Neural cell (in vitro differentiated cells): ENCODE results near the gene NPAS2. TPM values are rescaled to one million over a fixed set of nuclear protein-coding genes. Genes with fewer than 3 reads are reported as not detected.

Experiments
- H2AFZ ChIP-seq: fragments of 200-600, 300-800 bp; sonication (generic), shearing (Covaris generic); 2 replicates; pipeline ENCODE4 v1.6.0; 2014; ENCODE audit warnings: low read depth, mild to moderate bottlenecking, antibody characterized with exemption, low read length, moderate library complexity
- H3F3A ChIP-seq: fragments of 200-600 bp; shearing (Covaris generic); 2 replicates; pipeline ENCODE4 v1.6.1; 2016; ENCODE audit warnings: mild to moderate bottlenecking, moderate library complexity, mixed read lengths, antibody characterized with exemption, low read length; ENCODE audit not compliant: insufficient read depth, poor library complexity, severe bottlenecking
- H3K27ac ChIP-seq: fragments of 200-600, 300-800 bp; sonication (generic), shearing (Covaris generic); 2 replicates; pipeline ENCODE4 v1.5.1; 2014; ENCODE audit warnings: mild to moderate bottlenecking, low read length, moderate library complexity
- H3K27me3 ChIP-seq: fragments of 300-800, 200-600 bp; sonication (generic), shearing (Covaris generic); 2 replicates; pipeline ENCODE4 v1.6.0; 2014; ENCODE audit warnings: mild to moderate bottlenecking, low read depth, low read length, moderate library complexity; ENCODE audit not compliant: insufficient read depth
- H3K36me3 ChIP-seq: fragments of 300-800, 200-600 bp; sonication (generic), shearing (Covaris generic); 2 replicates; pipeline ENCODE4 v1.5.1; 2014; ENCODE audit warnings: mild to moderate bottlenecking, antibody characterized with exemption, low read length, moderate library complexity; ENCODE audit not compliant: insufficient read depth
- H3K4me2 ChIP-seq: fragments of 300-800, 200-600 bp; sonication (generic), shearing (Covaris generic); 2 replicates; pipeline ENCODE4 v1.6.0; 2014; ENCODE audit warnings: mild to moderate bottlenecking, low read length
- H3K4me3 ChIP-seq: fragments of 300-800, 200-600 bp; sonication (generic), shearing (Covaris generic); 2 replicates; pipeline ENCODE4 v1.5.1; 2014; ENCODE audit warnings: mild to moderate bottlenecking, low read length, moderate library complexity
- H3K79me2 ChIP-seq: fragments of 200-600 bp; shearing (Covaris generic); replicated peaks from 2 replicates; pipeline ENCODE4 v1.6.0; 2014; ENCODE audit warnings: mild to moderate bottlenecking, low read length, moderate library complexity; ENCODE audit not compliant: insufficient read depth
- H3K9ac ChIP-seq: fragments of 300-800, 200-600 bp; sonication (generic), shearing (Covaris generic); 2 replicates; pipeline ENCODE4 v1.6.1; 2016; ENCODE audit warnings: mild to moderate bottlenecking, low read length, mixed read lengths
- H3K9me2 ChIP-seq: fragments of 200-600 bp; shearing (Covaris generic); 2 replicates; pipeline ENCODE4 v1.6.1; 2016; ENCODE audit warnings: mild to moderate bottlenecking, low read length, mixed read lengths; ENCODE audit not compliant: insufficient read depth
- H3K9me3 ChIP-seq: fragments of 200-600, 300-800 bp; sonication (generic), shearing (Covaris generic); 2 replicates; pipeline ENCODE4 v1.6.1; 2016; ENCODE audit warnings: mild to moderate bottlenecking, mixed run types, low read length, moderate library complexity, mixed read lengths
- H4K20me1 ChIP-seq: fragments of 200-600 bp; shearing (Covaris generic); 2 replicates; pipeline ENCODE4 v1.6.1; 2016; ENCODE audit warnings: mild to moderate bottlenecking, mixed run types; ENCODE audit not compliant: insufficient read depth
- EP300 ChIP-seq: fragments of 450-650 bp; conservative IDR thresholded peaks from 2 replicates; pipeline ENCODE4 v1.6.1; 2014; ENCODE audit warnings: antibody characterized with exemption, mild to moderate bottlenecking, moderate library complexity; ENCODE audit not compliant: poor library complexity, severe bottlenecking
- EZH2 ChIP-seq: fragments of 200-600, 300-800 bp; shearing (Covaris generic), sonication (generic); IDR thresholded peaks from 2 replicates; pipeline ENCODE4 v1.6.1; 2014; ENCODE audit warnings: antibody characterized with exemption, low read length, borderline replicate concordance, mild to moderate bottlenecking; ENCODE audit not compliant: insufficient read depth, poor library complexity, severe bottlenecking
- MXI1 ChIP-seq: fragments of 450-650 bp; conservative IDR thresholded peaks from 2 replicates; pipeline ENCODE4 v1.6.1; 2014; ENCODE audit warnings: antibody characterized with exemption, mild to moderate bottlenecking; ENCODE audit not compliant: poor library complexity, severe bottlenecking
- POLR2AphosphoS5 ChIP-seq: IDR thresholded peaks from 2 replicates; pipeline ENCODE4 v1.6.1; 2012
- RAD21 ChIP-seq: fragments of 450-650 bp; conservative IDR thresholded peaks from 2 replicates; pipeline ENCODE4 v1.6.1; 2014; ENCODE audit warnings: antibody characterized with exemption, mild to moderate bottlenecking, moderate library complexity
- SMC3 ChIP-seq: fragments of 450-650 bp; conservative IDR thresholded peaks from 2 replicates; pipeline ENCODE4 v1.6.1; 2014; ENCODE audit warnings: antibody characterized with exemption, mild to moderate bottlenecking, moderate library complexity; ENCODE audit not compliant: poor library complexity
- TAF1 ChIP-seq: IDR thresholded peaks from 2 replicates; pipeline ENCODE4 v1.6.1; 2012; ENCODE audit warnings: low read depth
- polyA plus RNA-seq: library from polyadenylated mRNA; depleted of rRNA; stranded (reverse); fragments of >200 nt; gene quantifications from 2 replicates; pipeline ENCODE4 v1.2.3, GENCODE V29; 2014
- TF ChIP-seq, protein P1 (sequence below): IDR thresholded peaks from 2 replicates; pipeline ENCODE4 v1.6.1; 2012; ENCODE audit warnings: borderline replicate concordance
- TF ChIP-seq, protein P2 (sequence below): fragments of 450-650 bp; IDR thresholded peaks from 2 replicates; pipeline ENCODE4 v1.5.1; 2014; ENCODE audit warnings: antibody characterized with exemption, mild to moderate bottlenecking, moderate library complexity; ENCODE audit not compliant: poor library complexity, severe bottlenecking

Gene NPAS2
- polyA plus RNA-seq, 1 donor from 2014 or later: 2.1 TPM

DNA sequence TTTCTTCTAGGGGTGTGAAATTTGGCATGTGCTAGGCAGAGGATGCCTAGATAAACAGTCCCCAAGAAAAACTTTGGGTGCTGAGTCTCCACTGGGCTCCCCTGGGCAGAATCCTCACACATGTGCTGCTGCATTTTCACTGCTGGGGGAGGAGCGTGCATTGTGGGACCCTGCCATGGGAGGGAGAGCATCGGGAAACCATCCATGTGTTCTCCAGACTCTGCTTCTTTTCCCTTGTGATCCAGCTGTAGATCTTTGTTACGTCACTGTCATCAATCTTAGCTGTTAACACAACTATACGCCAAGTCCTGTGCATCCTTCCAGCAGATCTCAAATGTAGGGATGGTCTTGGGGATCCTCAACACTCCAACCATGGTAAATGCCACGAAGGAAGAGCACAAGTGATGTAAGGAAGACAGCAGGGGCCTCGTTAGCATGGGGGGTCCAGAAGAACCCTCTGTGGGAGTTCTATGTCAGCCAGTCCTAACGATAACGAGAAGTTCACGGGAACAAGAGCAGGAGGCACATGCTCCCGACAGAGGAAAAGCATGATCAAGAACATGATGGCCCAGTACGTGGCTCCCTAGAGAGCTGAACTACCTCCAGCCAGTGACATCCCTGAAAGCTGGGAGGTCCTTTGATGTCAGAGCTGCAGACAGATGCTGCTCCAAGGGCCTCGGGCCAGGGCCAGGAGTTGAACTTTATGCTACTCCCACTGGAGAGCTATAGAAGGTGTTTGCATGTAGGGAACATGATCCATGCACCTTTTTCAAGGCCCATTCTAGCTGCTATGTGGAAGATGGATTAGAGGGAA lies 41.1 kb upstream of the NPAS2 start:
- H3K27ac ChIP-seq: no peak overlapping the region

DNA sequence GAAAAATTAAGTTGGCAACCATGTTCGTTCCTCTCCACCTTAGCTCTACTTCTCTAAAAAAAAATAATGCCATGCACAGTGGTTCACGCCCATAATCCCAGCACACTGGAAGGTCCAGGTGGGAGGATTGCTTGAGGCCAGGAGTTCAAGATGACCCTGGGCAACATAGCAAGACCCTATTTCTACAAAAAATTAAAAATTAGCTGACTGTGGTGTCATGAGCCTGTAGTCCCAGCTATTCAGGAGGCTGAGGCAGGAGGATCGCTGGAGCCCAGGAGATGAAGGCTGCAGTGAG lies 40.1 kb upstream of the NPAS2 start:
- no peaks in the 10 kb centered on the region for H3K36me3 ChIP-seq
- no peak overlapping the region for H2AFZ ChIP-seq
- no peaks in the 10 kb centered on the region for H3K27me3 ChIP-seq
- no peaks in the 10 kb centered on the region for H4K20me1 ChIP-seq
- H3F3A ChIP-seq: no peaks in the 10 kb centered on the region
- H3K79me2 ChIP-seq: no peaks in the 10 kb centered on the region
- H3K4me3 ChIP-seq: no peak overlapping the region
- no peaks in the 10 kb centered on the region for H3K9me2 ChIP-seq
- H3K27ac ChIP-seq: no peak overlapping the region
- no peak overlapping the region for H3K4me2 ChIP-seq
- TF ChIP-seq SMC3 (no peak), POLR2AphosphoS5 (no peak), TAF1 (no peak), RAD21 (no peak), EZH2 (no peak), MXI1 (no peak), EP300 (no peak)
- TF ChIP-seq, protein P1, sequence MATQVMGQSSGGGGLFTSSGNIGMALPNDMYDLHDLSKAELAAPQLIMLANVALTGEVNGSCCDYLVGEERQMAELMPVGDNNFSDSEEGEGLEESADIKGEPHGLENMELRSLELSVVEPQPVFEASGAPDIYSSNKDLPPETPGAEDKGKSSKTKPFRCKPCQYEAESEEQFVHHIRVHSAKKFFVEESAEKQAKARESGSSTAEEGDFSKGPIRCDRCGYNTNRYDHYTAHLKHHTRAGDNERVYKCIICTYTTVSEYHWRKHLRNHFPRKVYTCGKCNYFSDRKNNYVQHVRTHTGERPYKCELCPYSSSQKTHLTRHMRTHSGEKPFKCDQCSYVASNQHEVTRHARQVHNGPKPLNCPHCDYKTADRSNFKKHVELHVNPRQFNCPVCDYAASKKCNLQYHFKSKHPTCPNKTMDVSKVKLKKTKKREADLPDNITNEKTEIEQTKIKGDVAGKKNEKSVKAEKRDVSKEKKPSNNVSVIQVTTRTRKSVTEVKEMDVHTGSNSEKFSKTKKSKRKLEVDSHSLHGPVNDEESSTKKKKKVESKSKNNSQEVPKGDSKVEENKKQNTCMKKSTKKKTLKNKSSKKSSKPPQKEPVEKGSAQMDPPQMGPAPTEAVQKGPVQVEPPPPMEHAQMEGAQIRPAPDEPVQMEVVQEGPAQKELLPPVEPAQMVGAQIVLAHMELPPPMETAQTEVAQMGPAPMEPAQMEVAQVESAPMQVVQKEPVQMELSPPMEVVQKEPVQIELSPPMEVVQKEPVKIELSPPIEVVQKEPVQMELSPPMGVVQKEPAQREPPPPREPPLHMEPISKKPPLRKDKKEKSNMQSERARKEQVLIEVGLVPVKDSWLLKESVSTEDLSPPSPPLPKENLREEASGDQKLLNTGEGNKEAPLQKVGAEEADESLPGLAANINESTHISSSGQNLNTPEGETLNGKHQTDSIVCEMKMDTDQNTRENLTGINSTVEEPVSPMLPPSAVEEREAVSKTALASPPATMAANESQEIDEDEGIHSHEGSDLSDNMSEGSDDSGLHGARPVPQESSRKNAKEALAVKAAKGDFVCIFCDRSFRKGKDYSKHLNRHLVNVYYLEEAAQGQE: no peak
- TF ChIP-seq, protein P2, sequence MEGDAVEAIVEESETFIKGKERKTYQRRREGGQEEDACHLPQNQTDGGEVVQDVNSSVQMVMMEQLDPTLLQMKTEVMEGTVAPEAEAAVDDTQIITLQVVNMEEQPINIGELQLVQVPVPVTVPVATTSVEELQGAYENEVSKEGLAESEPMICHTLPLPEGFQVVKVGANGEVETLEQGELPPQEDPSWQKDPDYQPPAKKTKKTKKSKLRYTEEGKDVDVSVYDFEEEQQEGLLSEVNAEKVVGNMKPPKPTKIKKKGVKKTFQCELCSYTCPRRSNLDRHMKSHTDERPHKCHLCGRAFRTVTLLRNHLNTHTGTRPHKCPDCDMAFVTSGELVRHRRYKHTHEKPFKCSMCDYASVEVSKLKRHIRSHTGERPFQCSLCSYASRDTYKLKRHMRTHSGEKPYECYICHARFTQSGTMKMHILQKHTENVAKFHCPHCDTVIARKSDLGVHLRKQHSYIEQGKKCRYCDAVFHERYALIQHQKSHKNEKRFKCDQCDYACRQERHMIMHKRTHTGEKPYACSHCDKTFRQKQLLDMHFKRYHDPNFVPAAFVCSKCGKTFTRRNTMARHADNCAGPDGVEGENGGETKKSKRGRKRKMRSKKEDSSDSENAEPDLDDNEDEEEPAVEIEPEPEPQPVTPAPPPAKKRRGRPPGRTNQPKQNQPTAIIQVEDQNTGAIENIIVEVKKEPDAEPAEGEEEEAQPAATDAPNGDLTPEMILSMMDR: no peak
- no peaks in the 10 kb centered on the region for H3K9me3 ChIP-seq
- no peak overlapping the region for H3K9ac ChIP-seq

More for the DNA sequence above, 41.1 kb upstream of the NPAS2 start:
- no peaks in the 10 kb centered on the region for H3K27me3 ChIP-seq
- no peaks in the 10 kb centered on the region for H3K9me3 ChIP-seq
- H2AFZ ChIP-seq: no peak overlapping the region
- H3F3A ChIP-seq: no peaks in the 10 kb centered on the region
- H3K79me2 ChIP-seq: no peaks in the 10 kb centered on the region
- no peak overlapping the region for H3K4me3 ChIP-seq
- no peaks in the 10 kb centered on the region for H3K36me3 ChIP-seq
- TF ChIP-seq, protein P1: no peak
- TF ChIP-seq SMC3: no peak
- TF ChIP-seq, protein P2: no peak
- TF ChIP-seq EP300: no peak
- no peak for TF ChIP-seq POLR2AphosphoS5
- no peak for TF ChIP-seq RAD21
- TF ChIP-seq MXI1: no peak
- no peak for TF ChIP-seq EZH2
- TF ChIP-seq TAF1: no peak
- no peaks in the 10 kb centered on the region for H3K9me2 ChIP-seq
- H3K4me2 ChIP-seq: no peak overlapping the region
- no peaks in the 10 kb centered on the region for H4K20me1 ChIP-seq
- H3K9ac ChIP-seq: no peak overlapping the region
